HEK293 (cell line): Measurements from ENCODE around the gene SF3A1.

Experiments
- KLF1 ChIP-seq: fragments of 450-650 bp; formaldehyde crosslinking; IDR thresholded peaks from 2 replicates; pipeline ENCODE4 v1.5.1; 2016; ENCODE audit warnings: missing biosample characterization, missing genetic modification characterization
- KLF10 ChIP-seq: fragments of 450-650 bp; IDR thresholded peaks from 2 replicates; pipeline ENCODE4 v1.5.1; 2018; ENCODE audit warnings: missing biosample characterization, mild to moderate bottlenecking, missing genetic modification characterization
- KLF17 ChIP-seq: fragments of 450-650 bp; formaldehyde crosslinking; IDR thresholded peaks from 2 replicates; pipeline ENCODE4 v1.5.1; 2016; ENCODE audit warnings: missing biosample characterization, missing genetic modification characterization
- PBX3 ChIP-seq: sonication (generic); formaldehyde crosslinking; IDR thresholded peaks from 2 replicates; pipeline ENCODE4 v1.8.1; 2022; ENCODE audit warnings: mild to moderate bottlenecking, moderate library complexity, missing genetic modification reagents
- TSHZ1 ChIP-seq: fragments of 450-650 bp; formaldehyde crosslinking; IDR thresholded peaks from 2 replicates; pipeline ENCODE4 v1.5.1; 2016; ENCODE audit warnings: missing biosample characterization, missing genetic modification characterization, borderline replicate concordance
- WT1 ChIP-seq: fragments of 450-650 bp; formaldehyde crosslinking; IDR thresholded peaks from 2 replicates; pipeline ENCODE4 v1.5.1; 2016; ENCODE audit warnings: missing biosample characterization, missing genetic modification characterization
- ZBTB20 ChIP-seq: fragments of 450-650 bp; formaldehyde crosslinking; IDR thresholded peaks from 2 replicates; pipeline ENCODE4 v1.5.1; 2016; ENCODE audit warnings: missing biosample characterization, missing genetic modification characterization
- ZEB2 ChIP-seq: fragments of 450-650 bp; formaldehyde crosslinking; IDR thresholded peaks from 2 replicates; pipeline ENCODE4 v1.5.1; 2016; ENCODE audit warnings: missing biosample characterization, missing genetic modification characterization
- ZFP41 ChIP-seq: fragments of 450-650 bp; formaldehyde crosslinking; IDR thresholded peaks from 2 replicates; pipeline ENCODE4 v1.5.1; 2016; ENCODE audit warnings: missing biosample characterization, missing genetic modification characterization, borderline replicate concordance
- ZNF155 ChIP-seq: fragments of 450-650 bp; formaldehyde crosslinking; IDR thresholded peaks from 2 replicates; pipeline ENCODE4 v1.5.1; 2016; ENCODE audit warnings: missing biosample characterization, missing genetic modification characterization
- ZNF157 ChIP-seq: fragments of 450-650 bp; formaldehyde crosslinking; IDR thresholded peaks from 2 replicates; pipeline ENCODE4 v1.5.1; 2016; ENCODE audit warnings: missing biosample characterization, missing genetic modification characterization
- ZNF175 ChIP-seq: fragments of 450-650 bp; formaldehyde crosslinking; IDR thresholded peaks from 2 replicates; pipeline ENCODE4 v1.5.1; 2016; ENCODE audit warnings: missing biosample characterization, missing genetic modification characterization
- ZNF184 ChIP-seq: fragments of 450-650 bp; IDR thresholded peaks from 2 replicates; pipeline ENCODE4 v1.5.1; 2018; ENCODE audit warnings: missing biosample characterization, mild to moderate bottlenecking, missing genetic modification characterization
- ZNF221 ChIP-seq: fragments of 450-650 bp; formaldehyde crosslinking; IDR thresholded peaks from 2 replicates; pipeline ENCODE4 v1.5.1; 2017; ENCODE audit warnings: missing biosample characterization, missing genetic modification characterization, borderline replicate concordance
- ZNF223 ChIP-seq: fragments of 450-650 bp; formaldehyde crosslinking; IDR thresholded peaks from 2 replicates; pipeline ENCODE4 v1.5.1; 2016; ENCODE audit warnings: missing biosample characterization, missing genetic modification characterization
- ZNF23 ChIP-seq: fragments of 450-650 bp; formaldehyde crosslinking; IDR thresholded peaks from 2 replicates; pipeline ENCODE4 v1.5.1; 2016; ENCODE audit warnings: missing biosample characterization, missing genetic modification characterization, borderline replicate concordance
- ZNF341 ChIP-seq: fragments of 450-650 bp; formaldehyde crosslinking; IDR thresholded peaks from 2 replicates; pipeline ENCODE4; 2016; ENCODE audit warnings: low read depth, missing biosample characterization, missing genetic modification characterization
- ZNF391 ChIP-seq: fragments of 450-650 bp; formaldehyde crosslinking; IDR thresholded peaks from 2 replicates; pipeline ENCODE4 v1.5.1; 2016; ENCODE audit warnings: low read depth, missing biosample characterization, missing genetic modification characterization, borderline replicate concordance
- ZNF473 ChIP-seq: fragments of 450-650 bp; formaldehyde crosslinking; IDR thresholded peaks from 2 replicates; pipeline ENCODE4 v1.5.1; 2017; ENCODE audit warnings: missing biosample characterization, missing genetic modification characterization
- ZNF501 ChIP-seq: fragments of 450-650 bp; formaldehyde crosslinking; IDR thresholded peaks from 2 replicates; pipeline ENCODE4 v1.5.1; 2016; ENCODE audit warnings: missing biosample characterization, missing genetic modification characterization
- ZNF529 ChIP-seq: fragments of 450-650 bp; formaldehyde crosslinking; IDR thresholded peaks from 2 replicates; pipeline ENCODE4 v1.5.1; 2017; ENCODE audit warnings: missing genetic modification characterization, missing biosample characterization; ENCODE audit not compliant: insufficient replicate concordance
- ZNF548 ChIP-seq: fragments of 450-650 bp; formaldehyde crosslinking; IDR thresholded peaks from 2 replicates; pipeline ENCODE4 v1.5.1; 2016; ENCODE audit warnings: missing biosample characterization, missing genetic modification characterization
- ZNF610 ChIP-seq: fragments of 450-650 bp; formaldehyde crosslinking; IDR thresholded peaks from 2 replicates; pipeline ENCODE4 v1.5.1; 2016; ENCODE audit warnings: missing biosample characterization, missing genetic modification characterization, borderline replicate concordance
- ZNF626 ChIP-seq: fragments of 450-650 bp; sonication (Bioruptor Pico); formaldehyde crosslinking; IDR thresholded peaks from 2 replicates; pipeline ENCODE4 v1.5.1; 2018; ENCODE audit warnings: missing biosample characterization, missing genetic modification characterization, inconsistent platforms
- ZNF677 ChIP-seq: fragments of 450-650 bp; IDR thresholded peaks from 2 replicates; pipeline ENCODE4 v1.5.0; 2018; ENCODE audit warnings: missing biosample characterization, mild to moderate bottlenecking, missing genetic modification characterization, moderate library complexity
- ZNF747 ChIP-seq: fragments of 450-650 bp; formaldehyde crosslinking; IDR thresholded peaks from 2 replicates; pipeline ENCODE4 v1.5.1; 2016; ENCODE audit warnings: missing biosample characterization, missing genetic modification characterization
- ZNF776 ChIP-seq: fragments of 450-650 bp; formaldehyde crosslinking; IDR thresholded peaks from 2 replicates; pipeline ENCODE4 v1.5.0; 2017; ENCODE audit warnings: missing biosample characterization, missing genetic modification characterization, borderline replicate concordance
- ZNF830 ChIP-seq: fragments of 450-650 bp; IDR thresholded peaks from 2 replicates; pipeline ENCODE4 v1.5.0; 2018; ENCODE audit warnings: missing biosample characterization, missing genetic modification characterization, low read depth, mild to moderate bottlenecking, moderate library complexity
- ZSCAN16 ChIP-seq: fragments of 450-650 bp; formaldehyde crosslinking; IDR thresholded peaks from 2 replicates; pipeline ENCODE4 v1.5.1; 2016; ENCODE audit warnings: missing biosample characterization, missing genetic modification characterization
- TF ChIP-seq, protein P1 (sequence below): fragments of 450-650 bp; formaldehyde crosslinking; IDR thresholded peaks from 2 replicates; pipeline ENCODE4 v1.5.0; 2017; ENCODE audit warnings: missing biosample characterization, missing genetic modification characterization, borderline replicate concordance

The SF3A1 gene

DNA sequence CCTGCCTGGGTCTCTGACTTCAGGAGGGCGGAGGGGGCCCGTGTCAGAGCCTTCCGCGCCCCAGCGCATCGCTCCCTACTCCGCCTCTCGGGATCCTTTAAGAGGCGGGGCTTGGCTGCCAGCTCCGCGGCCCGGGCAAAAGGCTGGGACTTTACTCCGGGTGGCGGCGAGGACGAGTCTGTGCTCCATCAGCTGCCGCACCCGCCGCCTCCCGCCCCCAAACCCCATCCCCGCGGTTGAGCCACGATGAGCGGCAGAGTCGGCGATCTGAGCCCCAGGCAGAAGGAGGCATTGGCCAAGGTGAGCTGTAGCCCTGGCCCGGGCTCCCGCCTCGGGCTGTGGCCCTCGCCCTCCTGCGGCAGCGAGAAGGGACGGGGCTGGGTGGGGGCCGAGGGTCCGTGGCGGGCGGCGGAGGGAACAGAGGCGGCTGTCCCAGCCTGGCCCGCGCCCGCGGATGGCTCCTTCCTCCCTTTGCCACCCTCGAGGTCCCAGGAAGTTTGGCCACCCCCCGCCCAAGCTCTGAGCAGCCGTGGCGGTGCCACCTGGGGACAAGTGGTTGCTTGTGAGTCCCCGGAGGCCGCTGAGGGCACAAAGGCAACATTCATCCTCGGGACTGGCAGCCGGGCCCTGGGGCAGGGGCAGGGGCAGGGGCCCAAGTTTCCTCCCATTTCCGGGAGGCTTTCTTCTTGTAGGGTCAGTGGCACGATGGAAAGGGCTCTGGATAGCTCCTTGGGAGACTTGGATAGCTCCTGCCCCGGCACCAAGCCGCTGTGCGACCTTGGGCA lies 40.4 kb upstream of the SF3A1 start, which contains the start of gene SEC14L2 (continued):
- TF ChIP-seq ZBTB20 (tag by site-specific recombination) (peak; percentile 98), ZNF529 (tag by site-specific recombination) (no peak), ZNF157 (tag by site-specific recombination) (no peak), ZNF677 (tag by site-specific recombination) (no peak), ZFP41 (tag by site-specific recombination) (no peak), WT1 (tag by site-specific recombination) (0 out of 2 replicates have a peak, but pooled peaks have one; percentile 12), KLF17 (tag by site-specific recombination) (0 out of 2 replicates have a peak, but pooled peaks have one; percentile 63), ZNF776 (no peak), ZNF747 (tag by site-specific recombination) (no peak), ZNF221 (no peak), TSHZ1 (tag by site-specific recombination) (no peak), ZSCAN16 (tag by site-specific recombination) (no peak), PBX3 (CRISPR knock-in tag) (no peak), ZNF626 (tag by site-specific recombination) (no peak), ZNF341 (peak; percentile 43), ZNF391 (tag by site-specific recombination) (no peak), ZNF175 (no peak), ZNF548 (tag by site-specific recombination) (no peak), ZNF610 (tag by site-specific recombination) (no peak), KLF10 (no peak), ZNF155 (tag by site-specific recombination) (no peak), ZNF501 (tag by site-specific recombination) (no peak), ZNF223 (tag by site-specific recombination) (no peak), ZNF473 (tag by site-specific recombination) (no peak), KLF1 (peak; percentile 28; the same call in 1 of the 2 replicates), ZNF184 (tag by site-specific recombination) (no peak), ZEB2 (tag by site-specific recombination) (no peak), ZNF830 (tag by site-specific recombination) (no peak), ZNF23 (tag by site-specific recombination) (no peak)
- TF ChIP-seq, protein P1, sequence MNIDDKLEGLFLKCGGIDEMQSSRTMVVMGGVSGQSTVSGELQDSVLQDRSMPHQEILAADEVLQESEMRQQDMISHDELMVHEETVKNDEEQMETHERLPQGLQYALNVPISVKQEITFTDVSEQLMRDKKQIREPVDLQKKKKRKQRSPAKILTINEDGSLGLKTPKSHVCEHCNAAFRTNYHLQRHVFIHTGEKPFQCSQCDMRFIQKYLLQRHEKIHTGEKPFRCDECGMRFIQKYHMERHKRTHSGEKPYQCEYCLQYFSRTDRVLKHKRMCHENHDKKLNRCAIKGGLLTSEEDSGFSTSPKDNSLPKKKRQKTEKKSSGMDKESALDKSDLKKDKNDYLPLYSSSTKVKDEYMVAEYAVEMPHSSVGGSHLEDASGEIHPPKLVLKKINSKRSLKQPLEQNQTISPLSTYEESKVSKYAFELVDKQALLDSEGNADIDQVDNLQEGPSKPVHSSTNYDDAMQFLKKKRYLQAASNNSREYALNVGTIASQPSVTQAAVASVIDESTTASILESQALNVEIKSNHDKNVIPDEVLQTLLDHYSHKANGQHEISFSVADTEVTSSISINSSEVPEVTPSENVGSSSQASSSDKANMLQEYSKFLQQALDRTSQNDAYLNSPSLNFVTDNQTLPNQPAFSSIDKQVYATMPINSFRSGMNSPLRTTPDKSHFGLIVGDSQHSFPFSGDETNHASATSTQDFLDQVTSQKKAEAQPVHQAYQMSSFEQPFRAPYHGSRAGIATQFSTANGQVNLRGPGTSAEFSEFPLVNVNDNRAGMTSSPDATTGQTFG (tag by site-specific recombination), result no peak
